HG02763 (cell line): ENCODE measurements around the gene FADS3.

Source experiments
- ATAC-seq: cut with Tn5 transposase; IDR thresholded peaks from one replicate; pipeline ENCODE4 v1.9.1; 2021; ENCODE audit warnings: mild to moderate bottlenecking, moderate library complexity; ENCODE audit not compliant: unreplicated experiment

The FADS3 gene

GRCh38 chr11:61862714-61863547 lies 28.4 kb downstream of the FADS3 start:
- ATAC-seq: no peak

GRCh38 chr11:61861634-61862033 lies 29.7 kb downstream of the FADS3 start:
- no peak for ATAC-seq

DNA sequence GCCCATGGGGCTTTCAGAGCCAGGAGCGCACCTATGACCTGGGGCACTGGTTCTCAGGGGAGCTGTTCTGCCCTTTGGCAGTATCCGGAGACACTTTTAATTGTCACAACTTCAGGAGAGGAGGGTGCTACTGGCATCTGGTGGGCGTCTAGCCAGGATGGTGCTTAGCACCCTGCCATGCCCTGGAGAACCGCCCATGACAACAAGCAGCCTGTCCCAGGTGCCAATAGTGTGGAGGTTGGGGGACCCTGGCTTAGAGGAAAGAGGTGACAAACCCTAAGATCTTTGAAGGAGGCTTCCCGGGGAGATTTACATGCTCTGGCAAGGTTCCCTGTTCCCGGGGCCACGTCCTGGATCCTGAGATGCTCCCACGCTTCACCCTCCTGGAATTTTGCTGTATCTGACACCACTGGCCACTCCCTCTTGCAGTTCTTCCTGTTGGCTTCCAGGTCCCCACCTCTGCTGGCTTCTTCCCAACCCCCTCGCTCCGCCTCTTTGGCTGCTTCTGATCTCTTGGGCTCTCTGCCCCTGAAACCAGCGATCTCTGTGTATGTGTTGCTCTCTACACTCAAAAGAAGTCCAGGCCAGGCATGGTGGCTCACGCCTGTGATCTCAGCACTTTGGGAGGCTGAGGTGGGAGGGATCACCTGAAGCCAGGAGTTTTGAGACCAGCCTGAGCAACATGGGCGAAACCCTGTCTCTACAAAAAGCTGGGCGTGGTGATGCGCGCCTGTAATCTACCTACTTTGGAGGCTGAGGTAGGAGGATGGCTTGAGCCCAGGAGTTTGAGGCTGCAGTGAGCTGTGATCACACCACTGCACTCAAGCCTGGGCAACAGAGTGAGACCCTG lies 31.1 kb downstream of the FADS3 start:
- no peak for ATAC-seq

- ATAC-seq: no peak
Measured at GRCh38 chr11:61855939-61856680, 35.2 kb downstream of the FADS3 start.

DNA sequence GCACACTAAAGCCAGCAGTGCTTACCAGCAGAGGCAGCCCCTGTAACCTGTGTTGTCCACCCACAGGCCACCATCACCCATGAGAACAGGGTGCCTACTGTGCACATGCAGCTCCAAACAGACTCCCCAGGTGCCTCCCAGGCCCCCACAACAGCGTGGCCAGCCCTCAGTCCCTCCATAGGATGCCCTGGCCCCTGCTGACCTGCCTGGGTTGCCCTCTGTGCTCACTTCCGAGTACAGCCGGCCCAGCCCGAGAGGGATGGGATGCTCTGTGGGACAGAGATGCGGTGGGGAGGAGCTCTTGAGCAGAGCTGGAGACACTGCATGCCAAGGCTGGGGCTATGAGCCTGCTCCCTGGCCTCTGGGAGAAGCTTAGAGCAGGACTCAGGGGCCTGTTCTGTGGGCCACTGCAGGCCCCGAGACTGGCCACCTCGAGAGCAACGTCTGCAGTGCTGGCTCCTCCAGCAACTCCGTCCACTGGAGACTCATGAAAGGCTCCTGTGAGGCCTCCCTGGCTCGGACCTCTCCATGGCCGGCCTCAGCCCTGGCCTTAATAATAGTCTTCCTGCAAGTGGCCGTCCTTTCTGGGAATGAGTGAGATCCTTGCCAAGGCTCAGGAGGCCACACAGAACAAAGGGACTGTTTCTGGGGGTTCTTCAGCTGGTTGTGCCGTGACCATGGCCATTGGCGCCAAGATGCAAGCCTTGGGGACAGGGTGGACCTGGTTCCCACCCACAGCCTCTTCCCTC lies 36.2 kb downstream of the FADS3 start:
- ATAC-seq: no peak

- no peak for ATAC-seq
Measured at GRCh38 chr11:61854206-61854895, 37.0 kb downstream of the FADS3 start.

DNA sequence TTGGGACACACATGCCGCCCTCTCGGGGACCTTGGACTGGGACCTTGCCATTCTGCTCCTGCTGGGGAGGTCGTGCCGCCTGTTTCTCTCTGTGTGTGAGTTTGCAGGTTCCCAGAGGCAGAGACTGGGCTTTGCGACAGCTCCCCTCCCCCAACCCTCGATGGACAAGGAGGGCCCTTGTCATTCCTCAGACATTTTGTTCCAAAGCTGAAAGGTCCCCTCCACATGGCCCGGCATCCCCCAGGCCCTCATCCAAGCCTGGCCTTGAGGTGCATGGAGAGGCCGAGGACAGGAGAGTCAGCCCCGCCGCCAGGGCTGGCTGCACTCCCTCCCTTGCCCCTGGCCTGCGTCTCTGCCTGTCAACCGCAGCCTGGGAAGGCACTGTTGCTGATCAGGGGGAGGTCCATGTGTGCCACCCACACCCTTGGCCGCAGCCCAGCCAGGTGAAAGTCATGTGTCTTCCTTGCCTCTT lies 37.6 kb downstream of the FADS3 start:
- ATAC-seq: no peak

DNA sequence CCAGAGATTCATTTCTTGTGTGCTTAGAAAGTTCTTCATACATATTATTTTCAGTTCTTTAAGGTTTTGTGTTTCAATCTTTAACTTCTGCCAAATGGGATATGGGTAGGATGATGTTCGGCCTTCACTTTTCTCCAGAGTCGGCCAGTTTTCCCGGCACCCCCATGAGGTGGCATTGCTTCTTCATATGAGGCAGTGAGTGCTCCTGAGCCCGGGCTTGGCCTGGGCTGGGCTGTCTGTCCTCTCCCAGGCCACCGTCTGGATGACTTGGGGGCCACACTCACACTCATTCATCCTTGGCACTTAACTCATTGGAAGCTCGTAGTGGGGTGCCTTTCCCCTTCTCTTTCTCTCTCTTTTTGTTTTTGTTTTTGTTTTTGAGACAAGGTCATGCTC lies 39.4 kb downstream of the FADS3 start:
- no peak for ATAC-seq

DNA sequence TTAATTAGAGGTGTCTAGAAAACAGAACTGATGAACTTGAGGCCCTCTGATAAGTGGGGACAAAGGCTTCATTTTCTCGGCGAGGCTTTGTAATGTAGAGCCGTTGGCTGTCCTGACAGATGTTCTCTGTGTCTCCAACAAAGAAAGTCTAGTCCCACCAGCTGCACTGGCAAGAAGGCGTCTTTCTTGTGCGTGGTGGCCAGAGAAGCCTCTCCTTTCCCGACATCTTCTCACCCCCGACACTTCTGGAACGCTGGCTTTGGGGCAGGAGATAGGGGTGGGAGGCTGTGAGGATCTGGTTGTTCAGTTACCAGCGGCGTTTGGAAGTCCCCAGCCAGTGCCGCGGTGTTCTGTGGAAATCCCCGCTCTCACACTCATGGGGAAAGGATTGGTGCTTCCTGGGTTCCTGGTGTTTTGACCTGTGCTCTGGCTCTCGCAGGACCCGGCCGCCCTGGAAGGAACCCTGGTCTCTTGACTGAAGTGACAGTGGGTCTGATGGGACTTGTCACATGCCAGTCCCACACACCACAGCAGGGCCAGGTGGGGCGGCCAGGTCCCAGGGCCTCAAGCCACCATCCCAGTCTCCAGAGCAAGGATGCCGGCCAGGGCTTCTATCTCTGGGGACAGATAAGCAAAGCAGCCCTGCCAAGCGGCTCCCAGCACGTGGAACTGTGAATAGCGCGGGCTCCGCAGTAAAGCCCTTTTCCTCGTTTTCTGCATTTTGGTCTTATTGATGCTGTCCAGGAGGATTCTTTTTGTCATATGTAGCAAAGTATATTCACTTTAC lies 40.0 kb downstream of the FADS3 start:
- no peak for ATAC-seq

DNA sequence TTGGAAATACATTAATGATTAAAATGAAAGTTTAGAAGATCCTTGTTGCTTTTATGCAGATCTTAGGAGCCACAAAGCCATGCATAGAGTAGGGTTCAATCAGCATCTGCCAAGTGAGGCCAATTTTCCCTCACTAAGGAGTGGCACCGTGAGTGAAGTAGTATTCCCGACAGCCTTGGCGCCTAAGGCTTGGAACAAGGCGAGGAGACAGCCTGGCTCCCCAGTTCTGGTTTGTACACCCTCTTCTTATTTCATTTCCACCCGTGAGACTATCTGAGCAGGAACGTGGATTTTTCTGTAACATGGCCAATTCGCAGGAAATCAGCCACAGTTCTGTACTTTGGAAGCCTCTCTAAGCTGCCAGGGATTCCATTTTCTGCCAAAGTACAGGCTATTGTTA lies 40.7 kb downstream of the FADS3 start:
- ATAC-seq: no peak

GRCh38 chr11:61848631-61849030 lies 42.7 kb downstream of the FADS3 start:
- no peak for ATAC-seq

DNA sequence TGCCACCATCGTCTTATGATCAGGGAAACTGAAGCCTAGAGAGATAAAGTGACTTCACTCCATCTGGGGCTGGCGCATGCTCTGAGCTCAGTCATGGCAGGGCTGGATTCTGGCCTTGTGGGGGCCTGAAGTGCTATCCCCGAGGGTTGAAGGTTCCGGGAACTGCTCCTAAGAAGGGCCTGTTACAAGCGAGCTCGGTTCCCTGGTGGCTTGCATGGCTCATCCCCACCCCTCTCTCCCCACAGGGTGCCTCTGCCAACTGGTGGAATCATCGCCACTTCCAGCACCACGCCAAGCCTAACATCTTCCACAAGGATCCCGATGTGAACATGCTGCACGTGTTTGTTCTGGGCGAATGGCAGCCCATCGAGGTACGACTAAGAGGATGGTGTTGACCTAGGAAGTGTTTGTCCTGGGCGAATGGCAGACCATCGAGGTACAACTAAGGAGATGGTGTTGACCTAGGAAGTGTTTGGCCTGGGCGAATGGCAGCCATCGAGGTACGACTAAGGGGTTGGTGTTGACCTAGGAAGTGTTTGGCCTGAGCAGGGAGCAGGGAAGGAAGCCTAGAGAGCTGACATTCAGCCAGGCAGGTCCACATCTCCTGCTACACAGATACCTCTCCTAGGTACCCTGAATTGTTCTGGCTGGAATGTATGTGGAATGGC lies 43.3 kb downstream of the FADS3 start:
- no peak for ATAC-seq

- ATAC-seq: no peak
Measured at GRCh38 chr11:61846362-61847020, 44.9 kb downstream of the FADS3 start.

DNA sequence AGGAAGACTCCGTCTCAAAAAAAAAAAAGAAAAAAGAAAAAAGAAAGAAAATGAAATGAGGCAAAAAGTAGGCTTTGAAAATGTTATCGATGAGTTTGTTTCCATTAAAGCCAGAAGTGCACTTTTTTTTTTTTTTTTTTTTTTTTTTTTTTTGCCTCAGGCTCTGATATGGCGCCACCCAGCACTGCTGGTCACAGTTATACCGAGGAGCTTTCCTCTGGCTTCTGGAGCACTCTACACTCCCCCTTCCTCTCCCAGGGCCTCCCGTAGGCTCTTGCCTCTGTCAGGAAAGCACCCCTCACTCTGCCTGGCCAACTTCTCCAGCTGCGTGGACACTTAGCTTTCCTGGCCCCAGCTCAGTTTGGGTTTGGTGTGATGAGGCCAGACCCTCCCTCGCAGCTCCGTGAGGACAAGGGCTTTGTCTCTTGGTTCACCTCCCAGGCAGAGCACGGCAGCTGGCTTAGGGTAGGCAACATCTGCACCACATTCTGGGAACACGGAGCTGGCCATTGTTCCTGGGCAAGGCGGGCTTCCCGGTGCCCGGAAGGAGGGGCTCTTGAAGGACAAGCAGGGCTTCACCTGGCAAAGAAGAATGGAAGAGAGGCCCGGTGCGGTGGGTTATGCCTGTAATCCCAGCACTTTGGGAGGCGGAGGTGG lies 46.3 kb downstream of the FADS3 start:
- no peak for ATAC-seq

GRCh38 chr11:61842528-61842820 lies 48.9 kb downstream of the FADS3 start:
- no peak for ATAC-seq

GRCh38 chr11:61841636-61842527 lies 49.5 kb downstream of the FADS3 start:
- ATAC-seq: no peak

- no peak for ATAC-seq
Measured at GRCh38 chr11:61840371-61840770, 51.0 kb downstream of the FADS3 start.
